Prostate gland (tissue), 2 donors: ENCODE results near the gene PPP1R10. TPM values are rescaled to one million over a fixed set of nuclear protein-coding genes. Genes with fewer than 3 reads are reported as not detected.
A peak's percentile ranks its signal among the peaks of the same experiment; 100 is the strongest.
"Not testable (repeated sequence)": the region's sequence is repeated elsewhere in the genome, so short reads cannot be mapped to it uniquely, and the experiment has no call there.

Source experiments
- DNase-seq: peaks from one replicate; pipeline ENCODE4 v3.0.0-alpha.2; 2019; ENCODE audit warnings: low spot score
- H3K27ac ChIP-seq, 2 donors: fragments of 200-600 bp; sonication (generic); 2 replicates each; pipeline ENCODE4 v1.5.1; 2017 to 2019
- H3K27me3 ChIP-seq: fragments of 200-600 bp; sonication (generic); replicated peaks from 2 replicates; pipeline ENCODE4 v1.5.1; 2019; ENCODE audit not compliant: insufficient read depth
- H3K36me3 ChIP-seq, 2 donors: fragments of 200-600 bp; sonication (generic); 1 replicate in 1 of 2; 2 replicates in 1 of 2; pipeline versions ENCODE4 v1.5.1 to v1.8.1; 2017 to 2019
- H3K4me1 ChIP-seq: fragments of 200-600 bp; sonication (generic); replicated peaks from 2 replicates; pipeline ENCODE4 v1.5.1; 2019
- H3K4me3 ChIP-seq, 2 donors: fragments of 200-600 bp; sonication (generic); 2 replicates each; pipeline ENCODE4 v1.5.1; 2017 to 2019
- H3K9me3 ChIP-seq: fragments of 200-600 bp; sonication (generic); 2 replicates; pipeline ENCODE4 v1.5.1; 2017
- POLR2A ChIP-seq: fragments of 450-650 bp; IDR thresholded peaks from one replicate; pipeline ENCODE4 v1.6.1; 2016; ENCODE audit warnings: antibody characterized with exemption, mild to moderate bottlenecking
- POLR2AphosphoS5 ChIP-seq: sonication (generic); formaldehyde crosslinking; IDR thresholded peaks from one replicate; pipeline ENCODE4 v1.6.1; 2017; ENCODE audit warnings: antibody characterized with exemption
- WGBS: methylation state at CpG from one replicate; pipeline ENCODE4 v1.1.5; 2018; 5-methylcytosine and 5-hydroxymethylcytosine counted together
- intact Hi-C: fragments of 100-400 bp; cut with DNase I; formaldehyde crosslinking; loops from one replicate; pipeline ENCODE4 v1.14.2; 2022
- total RNA-seq, 2 donors: library from RNA; depleted of rRNA; stranded (reverse); fragments of >200 nt; gene quantifications; one replicate each; pipeline ENCODE4 v1.1.0, GENCODE V29; 2016
- TF ChIP-seq, protein P1 (sequence below), 4 experiments: fragments of 200-600 bp in 2 of 4; fragments of 450-650 bp in 2 of 4; sonication (generic) in 2 of 4; IDR thresholded peaks; 1 replicate in 3 of 4; 2 replicates in 1 of 4; pipeline ENCODE4 v1.5.1; 2016 to 2019; ENCODE audit warnings: antibody characterized with exemption in 4 of 4, mild to moderate bottlenecking in 2 of 4, moderate library complexity in 2 of 4

The PPP1R10 gene
- total RNA-seq, 2 donors from 2014 or later = 40.0 to 51.0 TPM

- TF ChIP-seq, protein P1, sequence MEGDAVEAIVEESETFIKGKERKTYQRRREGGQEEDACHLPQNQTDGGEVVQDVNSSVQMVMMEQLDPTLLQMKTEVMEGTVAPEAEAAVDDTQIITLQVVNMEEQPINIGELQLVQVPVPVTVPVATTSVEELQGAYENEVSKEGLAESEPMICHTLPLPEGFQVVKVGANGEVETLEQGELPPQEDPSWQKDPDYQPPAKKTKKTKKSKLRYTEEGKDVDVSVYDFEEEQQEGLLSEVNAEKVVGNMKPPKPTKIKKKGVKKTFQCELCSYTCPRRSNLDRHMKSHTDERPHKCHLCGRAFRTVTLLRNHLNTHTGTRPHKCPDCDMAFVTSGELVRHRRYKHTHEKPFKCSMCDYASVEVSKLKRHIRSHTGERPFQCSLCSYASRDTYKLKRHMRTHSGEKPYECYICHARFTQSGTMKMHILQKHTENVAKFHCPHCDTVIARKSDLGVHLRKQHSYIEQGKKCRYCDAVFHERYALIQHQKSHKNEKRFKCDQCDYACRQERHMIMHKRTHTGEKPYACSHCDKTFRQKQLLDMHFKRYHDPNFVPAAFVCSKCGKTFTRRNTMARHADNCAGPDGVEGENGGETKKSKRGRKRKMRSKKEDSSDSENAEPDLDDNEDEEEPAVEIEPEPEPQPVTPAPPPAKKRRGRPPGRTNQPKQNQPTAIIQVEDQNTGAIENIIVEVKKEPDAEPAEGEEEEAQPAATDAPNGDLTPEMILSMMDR (IDR thresholded peaks at IDR 0.05) = peak; percentile 45 to 80 (median 72)
- TF ChIP-seq POLR2AphosphoS5 = peak; percentile 46
- not testable (repeated sequence) for H3K4me1 ChIP-seq, H3K27ac ChIP-seq, H3K4me3 ChIP-seq, H3K27me3 ChIP-seq, H3K36me3 ChIP-seq, H3K9me3 ChIP-seq
- peak; percentile 81 for DNase-seq
- intact Hi-C loops = loop anchor here (10.0 kb wide), 1 partner anchor 53 kb away; no protein-coding TSS in a partner anchor
- WGBS = 75% methylated on average over 15 of the region's 15 CpGs
Observed at GRCh38 chr6:30597315-30598144, 19.5 kb downstream of the PPP1R10 start.

GRCh38 chr6:30592287-30592686 is 24.8 kb downstream of the PPP1R10 start:
- intact Hi-C loops = loop anchor here (10.0 kb wide), 1 partner anchor 47 kb away; no protein-coding TSS in a partner anchor
- peaks cover 0 to 5% of the 10 kb centered on the region in 2 donors for H3K36me3 ChIP-seq
- no peaks in the 10 kb centered on the region for H3K9me3 ChIP-seq
- no peaks in the 10 kb centered on the region for H3K27me3 ChIP-seq
- no peak overlapping the region for H3K4me3 ChIP-seq
- 95% methylated on average over 1 of the region's 1 CpG for WGBS
- H3K27ac ChIP-seq = peak overlapping the region; percentile 67 to 69
- DNase-seq = no peak
- TF ChIP-seq, protein P1 (IDR thresholded peaks at IDR 0.05) = no peak
- no peak for TF ChIP-seq POLR2AphosphoS5
- TF ChIP-seq POLR2A = no peak
- H3K4me1 ChIP-seq = peaks cover 14% of the 10 kb centered on the region

- WGBS = 36% methylated on average over 1 of the region's 1 CpG
- Histone ChIP-seq H3K36me3 (peaks cover 0 to 5% of the 10 kb centered on the region in 2 donors), H3K4me1 (peaks cover 14% of the 10 kb centered on the region), H3K27me3 (no peaks in the 10 kb centered on the region), H3K4me3 (no peak overlapping the region), H3K27ac (peak overlapping the region; percentile 67 to 69), H3K9me3 (no peaks in the 10 kb centered on the region)
- TF ChIP-seq, protein P1 (IDR thresholded peaks at IDR 0.05) = no peak
- peak; percentile 90 for TF ChIP-seq POLR2AphosphoS5
- DNase-seq = peak; percentile 72
- intact Hi-C loops = loop anchor here (10.0 kb wide), 1 partner anchor 46 kb away; no protein-coding TSS in a partner anchor
Observed at GRCh38 chr6:30591008-30591407, 26.0 kb downstream of the PPP1R10 start.

- H3K36me3 ChIP-seq = peaks cover 0 to 7% of the 10 kb centered on the region in 2 donors
- TF ChIP-seq POLR2A (no peak), POLR2AphosphoS5 (no peak)
- TF ChIP-seq, protein P1 (IDR thresholded peaks at IDR 0.05) = no peak
- no peak for DNase-seq
- peak overlapping the region; percentile 67 to 69 for H3K27ac ChIP-seq
- 43% methylated on average over 8 of the region's 8 CpGs for WGBS
- H3K27me3 ChIP-seq = no peaks in the 10 kb centered on the region
- intact Hi-C loops = loop anchor here (10.0 kb wide), 1 partner anchor 46 kb away; no protein-coding TSS in a partner anchor
- H3K9me3 ChIP-seq = no peaks in the 10 kb centered on the region
- H3K4me1 ChIP-seq = peaks cover 14% of the 10 kb centered on the region
- H3K4me3 ChIP-seq = no peak overlapping the region
Observed at GRCh38 chr6:30590509-30590908, 26.5 kb downstream of the PPP1R10 start.
